AG20443 (cell line): Measurements from ENCODE around the gene ADRA2C.
"Not testable (repeated sequence)": the region's sequence is repeated elsewhere in the genome, so short reads cannot be mapped to it uniquely, and the experiment has no call there.

ENCODE experiments used
- DNase-seq: peaks from one replicate; pipeline ENCODE4 v3.0.0; 2012; ENCODE audit warnings: low spot score, mixed read lengths

The ADRA2C gene

GRCh38 chr4:3813151-3814052 is 47.2 kb downstream of the ADRA2C start:
- DNase-seq: no peak

- DNase-seq: no peak
These were observed 47.9 kb downstream of the ADRA2C start for GRCh38 chr4:3814053-3814570.

- not testable (repeated sequence) for DNase-seq
These were observed 48.7 kb downstream of the ADRA2C start for GRCh38 chr4:3814838-3815237.

- DNase-seq: no peak
These were observed 50.2 kb downstream of the ADRA2C start for GRCh38 chr4:3816256-3816825.

GRCh38 chr4:3816983-3817960 is 51.1 kb downstream of the ADRA2C start:
- no peak for DNase-seq
